Fibroblast of pulmonary artery (primary cell): ENCODE measurements around the gene DCAF6.
A peak's percentile ranks its signal among the peaks of the same experiment; 100 is the strongest.

Experiments
- DNase-seq: peaks from one replicate; pipeline ENCODE4 v3.0.0-alpha.2; 2010; ENCODE audit warnings: low read depth
- H3K4me3 ChIP-seq: replicated peaks from 2 replicates; pipeline ENCODE4 v1.5.1; 2011; ENCODE audit warnings: low read depth, mild to moderate bottlenecking, control low read depth, low read length, moderate library complexity
- TF ChIP-seq, protein P1 (sequence below): IDR thresholded peaks from 2 replicates; pipeline ENCODE4 v1.5.1; 2011; ENCODE audit warnings: mild to moderate bottlenecking, control low read depth, low read length, inconsistent platforms; ENCODE audit errors: missing control alignments

Gene DCAF6

DNA sequence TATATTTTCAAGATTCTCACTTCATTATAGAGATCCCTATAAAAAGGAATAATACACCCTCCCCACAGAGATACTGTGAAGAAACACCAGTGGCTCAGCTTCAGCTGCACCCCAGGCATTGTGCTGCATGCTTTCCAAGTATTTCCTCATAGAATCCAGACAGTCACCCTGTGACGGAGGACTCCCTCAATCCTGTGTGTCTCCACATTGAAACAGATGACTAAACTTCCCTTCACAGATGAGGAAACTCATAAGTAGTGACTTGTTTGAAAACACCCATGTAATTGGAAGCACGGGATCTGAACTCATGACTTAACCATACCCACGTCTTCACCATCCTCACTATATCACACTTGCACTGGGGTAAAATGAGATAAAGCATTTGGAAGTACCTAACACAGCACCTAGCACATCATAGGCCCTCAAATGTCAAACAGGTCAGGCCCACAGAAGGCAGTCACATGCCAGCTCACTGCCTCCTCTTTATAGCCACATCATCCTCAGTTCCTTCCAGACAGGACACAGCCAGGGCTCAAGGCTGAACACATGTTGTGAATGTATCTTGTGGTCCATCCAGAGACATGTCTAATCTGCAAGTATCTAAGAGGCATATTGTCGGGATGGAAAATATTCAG is 145.0 kb downstream of the DCAF6 start:
- peak; percentile 95 for DNase-seq
- H3K4me3 ChIP-seq = no peak overlapping the region
- TF ChIP-seq, protein P1, sequence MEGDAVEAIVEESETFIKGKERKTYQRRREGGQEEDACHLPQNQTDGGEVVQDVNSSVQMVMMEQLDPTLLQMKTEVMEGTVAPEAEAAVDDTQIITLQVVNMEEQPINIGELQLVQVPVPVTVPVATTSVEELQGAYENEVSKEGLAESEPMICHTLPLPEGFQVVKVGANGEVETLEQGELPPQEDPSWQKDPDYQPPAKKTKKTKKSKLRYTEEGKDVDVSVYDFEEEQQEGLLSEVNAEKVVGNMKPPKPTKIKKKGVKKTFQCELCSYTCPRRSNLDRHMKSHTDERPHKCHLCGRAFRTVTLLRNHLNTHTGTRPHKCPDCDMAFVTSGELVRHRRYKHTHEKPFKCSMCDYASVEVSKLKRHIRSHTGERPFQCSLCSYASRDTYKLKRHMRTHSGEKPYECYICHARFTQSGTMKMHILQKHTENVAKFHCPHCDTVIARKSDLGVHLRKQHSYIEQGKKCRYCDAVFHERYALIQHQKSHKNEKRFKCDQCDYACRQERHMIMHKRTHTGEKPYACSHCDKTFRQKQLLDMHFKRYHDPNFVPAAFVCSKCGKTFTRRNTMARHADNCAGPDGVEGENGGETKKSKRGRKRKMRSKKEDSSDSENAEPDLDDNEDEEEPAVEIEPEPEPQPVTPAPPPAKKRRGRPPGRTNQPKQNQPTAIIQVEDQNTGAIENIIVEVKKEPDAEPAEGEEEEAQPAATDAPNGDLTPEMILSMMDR = no peak

DNA sequence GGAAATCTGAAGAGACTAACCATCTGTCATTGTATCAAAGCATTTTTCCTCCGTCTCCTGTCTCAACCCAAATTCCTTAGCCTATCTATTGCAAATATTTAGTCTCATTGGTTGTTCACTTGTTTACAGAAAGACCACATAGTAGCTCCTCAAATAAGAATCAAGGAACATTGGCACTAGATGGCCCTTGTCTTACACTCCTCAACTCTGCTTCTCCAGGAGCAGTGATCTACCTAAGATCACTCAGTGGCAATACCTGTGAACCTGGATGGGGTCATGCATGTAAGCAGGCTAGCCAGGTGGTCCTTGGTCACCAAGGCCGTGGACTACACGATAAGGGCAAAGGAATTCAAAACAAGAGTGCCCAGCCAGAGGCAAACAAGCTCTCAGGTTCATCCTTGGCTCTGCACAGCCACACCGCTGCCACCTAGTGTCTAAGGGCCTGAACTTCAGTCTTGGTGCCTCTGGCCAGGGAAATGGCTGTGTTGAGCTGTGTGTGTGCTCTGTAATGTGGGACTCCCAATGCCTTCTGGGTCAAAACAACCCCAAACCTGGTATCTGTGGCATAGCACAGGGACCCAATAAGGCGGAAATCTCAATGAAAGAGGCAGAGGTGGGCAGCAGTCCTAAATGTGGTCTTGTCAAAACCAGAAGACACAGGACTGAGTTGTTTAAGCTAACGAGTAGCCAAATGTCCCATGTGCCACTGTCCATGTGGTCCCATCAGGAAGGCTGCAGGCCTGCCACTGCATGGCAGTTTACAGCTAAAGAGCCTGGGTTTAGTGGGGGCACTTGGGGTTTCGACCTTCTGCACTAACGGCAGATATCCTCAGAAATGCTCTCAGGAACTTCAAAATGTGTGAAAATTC is 145.8 kb downstream of the DCAF6 start:
- no peak overlapping the region for H3K4me3 ChIP-seq
- TF ChIP-seq, protein P1 = peak; percentile 100
- peak; percentile 88 for DNase-seq

DNA sequence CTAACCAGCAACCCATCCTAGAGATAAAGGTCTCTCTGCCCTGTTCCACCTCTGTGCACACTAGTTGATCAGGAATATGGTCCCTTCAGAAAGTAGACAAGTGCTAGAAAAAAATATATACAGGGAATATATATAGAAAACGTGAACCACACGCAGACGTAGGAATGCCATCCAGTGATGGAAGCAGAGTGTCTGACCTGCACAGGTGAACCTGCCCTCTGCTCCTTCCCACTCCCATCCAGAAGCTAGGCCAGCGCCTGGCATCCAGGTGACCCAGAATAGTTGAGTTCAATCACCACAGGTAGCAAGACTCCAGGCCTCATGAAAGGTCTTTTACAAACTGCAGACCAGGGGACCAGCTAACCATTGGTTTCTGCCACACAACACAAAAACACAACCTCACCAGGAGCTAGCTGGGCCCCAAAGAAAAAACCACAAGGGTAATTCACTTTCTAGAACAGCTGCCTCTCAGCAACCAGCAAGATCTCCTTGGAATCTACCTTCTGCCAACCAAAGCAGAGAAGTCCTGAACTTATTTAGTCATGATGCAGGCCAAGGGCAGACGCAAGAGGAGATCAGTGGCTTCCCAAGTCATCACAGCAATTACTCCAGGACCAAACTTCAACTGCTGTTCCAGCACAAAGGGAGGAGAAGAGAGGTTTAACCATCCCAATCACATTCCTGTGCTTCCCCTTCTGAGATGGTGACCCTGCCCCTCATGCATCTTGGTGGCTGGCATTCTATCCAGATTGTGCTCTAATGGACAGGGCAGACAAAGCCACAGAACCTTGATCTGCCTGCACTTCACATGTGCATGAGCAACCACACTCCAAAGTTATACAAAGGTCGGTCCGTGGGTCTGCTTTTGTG is 147.2 kb downstream of the DCAF6 start:
- TF ChIP-seq, protein P1 = no peak
- DNase-seq = no peak
- H3K4me3 ChIP-seq = no peak overlapping the region

DNA sequence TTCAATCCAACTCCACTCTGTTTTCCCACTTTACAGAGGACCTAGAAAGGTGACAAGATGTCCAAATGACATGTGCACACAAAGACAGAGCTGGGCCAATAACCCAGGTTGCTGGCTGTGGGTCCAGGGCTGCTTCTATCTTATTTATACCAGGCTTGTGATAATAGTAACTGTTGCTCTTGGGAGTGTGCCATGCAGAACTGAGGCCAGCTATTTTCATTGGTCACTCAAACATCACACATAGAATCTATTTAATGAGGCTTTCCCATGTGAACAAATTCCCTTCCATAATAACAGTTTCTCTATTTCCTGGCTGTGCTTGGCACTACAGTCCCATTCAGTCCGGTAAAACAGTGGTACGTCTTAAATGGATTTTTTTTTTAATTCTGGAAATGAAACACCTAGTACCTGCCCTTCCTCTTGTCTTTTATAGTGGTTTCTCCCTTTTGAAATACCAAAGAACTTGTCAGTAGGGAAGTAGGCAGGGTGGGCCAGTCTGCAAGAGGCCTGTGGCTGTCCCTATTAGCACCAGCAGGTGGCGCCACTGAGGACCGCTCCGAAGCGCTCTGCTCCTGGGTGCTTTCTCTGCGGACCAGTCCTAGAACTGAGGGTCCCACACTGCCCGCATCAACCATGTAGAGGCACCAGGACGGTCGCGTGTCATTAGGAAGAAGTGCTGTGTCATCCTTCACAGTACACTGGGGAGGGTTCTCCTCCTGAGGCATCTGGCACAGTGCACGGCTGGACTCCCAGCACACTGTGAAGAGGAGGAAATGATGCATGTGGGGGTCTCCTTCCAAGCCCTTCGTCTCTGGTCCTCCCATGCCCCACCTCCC is 148.1 kb downstream of the DCAF6 start:
- peak; percentile 72 for DNase-seq
- H3K4me3 ChIP-seq = no peak overlapping the region
- TF ChIP-seq, protein P1 = peak; percentile 96

DNA sequence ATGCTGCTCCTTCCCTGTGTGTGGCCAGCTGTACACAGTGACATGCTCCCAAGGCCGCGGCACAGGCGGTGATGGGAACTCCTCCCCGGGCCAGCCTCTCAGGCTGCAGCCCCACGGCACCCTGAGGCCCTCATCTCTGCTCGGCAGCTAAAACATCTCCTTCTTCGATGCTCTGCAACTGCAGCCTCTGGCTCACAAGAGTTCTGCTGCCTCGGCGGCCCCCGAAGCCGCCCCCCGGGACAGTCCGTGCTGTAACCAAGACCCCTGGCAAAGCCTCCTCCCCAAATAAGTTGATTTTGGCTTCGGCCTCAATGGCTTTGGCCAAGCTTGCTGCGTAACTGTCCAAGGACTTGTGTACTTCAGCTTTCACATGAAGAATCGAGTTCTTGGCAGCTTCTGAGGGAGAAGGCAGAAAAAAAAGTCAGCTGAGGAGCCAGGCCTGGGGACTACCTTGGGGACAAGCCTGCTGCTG is 149.0 kb downstream of the DCAF6 start:
- H3K4me3 ChIP-seq = no peak overlapping the region
- TF ChIP-seq, protein P1 = no peak
- no peak for DNase-seq

DNA sequence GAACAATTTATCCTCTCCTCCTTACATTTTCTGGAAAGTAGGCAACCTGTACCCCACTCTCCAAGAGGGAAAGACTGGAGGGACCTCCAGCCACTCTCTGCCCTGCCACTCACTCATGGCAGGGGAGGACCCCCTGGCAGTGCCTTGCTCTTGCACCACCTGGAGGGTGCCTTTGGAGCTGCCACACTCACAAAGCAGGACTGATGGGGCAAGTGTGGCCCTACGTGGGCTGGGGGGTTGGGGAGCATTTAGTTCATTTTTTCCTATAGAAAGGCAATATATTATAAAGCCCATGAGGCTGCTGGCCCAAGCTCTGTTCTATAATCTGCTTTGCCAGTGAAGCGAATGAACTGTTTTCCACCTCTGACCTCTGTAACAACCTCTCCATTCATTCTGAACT is 150.0 kb downstream of the DCAF6 start:
- no peak overlapping the region for H3K4me3 ChIP-seq
- DNase-seq = no peak
- TF ChIP-seq, protein P1 = no peak
